HS-27A (cell line): ENCODE measurements around the gene ANKRD11.
A peak's percentile ranks its signal among the peaks of the same experiment; 100 is the strongest.

Source experiments
- DNase-seq: peaks from one replicate; pipeline ENCODE4 v3.0.0-alpha.2; 2012; ENCODE audit warnings: low read depth, missing footprints

ANKRD11 gene

DNA sequence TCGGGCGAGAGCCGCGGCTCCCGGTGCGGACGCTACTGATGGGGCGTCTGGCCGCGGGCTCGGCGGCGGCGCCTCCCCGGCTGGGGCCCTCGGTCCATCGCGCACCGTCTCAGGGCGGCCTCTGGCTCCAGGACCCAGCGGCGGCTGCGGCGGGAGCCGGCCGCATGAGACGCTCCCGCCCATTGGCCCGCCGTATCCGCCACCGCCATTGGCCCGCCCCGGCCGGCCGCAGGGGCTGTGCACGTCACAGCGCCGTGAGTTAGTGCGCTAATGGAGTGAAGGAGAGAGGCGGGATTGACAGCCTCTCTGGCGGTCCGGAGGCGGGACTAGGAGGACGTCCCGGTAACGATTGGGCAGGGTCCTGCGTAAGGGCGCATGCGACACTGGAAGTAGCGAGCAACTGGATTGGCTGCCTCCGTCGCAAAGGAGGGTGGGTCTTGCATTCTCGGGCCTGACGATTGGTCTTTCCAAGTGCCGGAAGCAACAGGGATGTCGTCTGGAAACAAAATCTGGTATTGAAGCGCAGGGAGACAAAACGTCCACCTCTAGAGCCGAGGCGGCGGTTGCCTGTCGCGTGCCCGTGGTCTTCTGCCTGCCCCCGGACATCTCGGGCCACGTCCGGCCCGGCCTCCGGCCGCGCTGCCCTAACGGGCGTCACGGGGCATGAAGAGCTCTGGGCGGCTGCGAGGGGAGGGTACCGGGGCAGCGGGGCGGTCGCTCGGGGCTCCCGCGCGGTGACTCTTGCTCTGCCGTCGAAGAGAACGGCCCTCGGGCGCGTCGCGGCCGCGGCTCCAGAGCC lies at the start of gene ANKRD11:
Gene ANKRD11 (minus strand): TSS at position 123 of the 799 bp plus-strand sequence. CDS start 173,542 bp downstream, outside the sequence.
- peak; percentile 98 for DNase-seq

- no peak for DNase-seq
Measured at GRCh38 chr16:89538286-89538685, 47.9 kb upstream of the ANKRD11 start.

GRCh38 chr16:89537549-89537925 lies 47.2 kb upstream of the ANKRD11 start:
- no peak for DNase-seq

GRCh38 chr16:89536886-89537548 lies 46.7 kb upstream of the ANKRD11 start:
- no peak for DNase-seq

GRCh38 chr16:89536371-89536770 lies 46.0 kb upstream of the ANKRD11 start:
- no peak for DNase-seq

DNA sequence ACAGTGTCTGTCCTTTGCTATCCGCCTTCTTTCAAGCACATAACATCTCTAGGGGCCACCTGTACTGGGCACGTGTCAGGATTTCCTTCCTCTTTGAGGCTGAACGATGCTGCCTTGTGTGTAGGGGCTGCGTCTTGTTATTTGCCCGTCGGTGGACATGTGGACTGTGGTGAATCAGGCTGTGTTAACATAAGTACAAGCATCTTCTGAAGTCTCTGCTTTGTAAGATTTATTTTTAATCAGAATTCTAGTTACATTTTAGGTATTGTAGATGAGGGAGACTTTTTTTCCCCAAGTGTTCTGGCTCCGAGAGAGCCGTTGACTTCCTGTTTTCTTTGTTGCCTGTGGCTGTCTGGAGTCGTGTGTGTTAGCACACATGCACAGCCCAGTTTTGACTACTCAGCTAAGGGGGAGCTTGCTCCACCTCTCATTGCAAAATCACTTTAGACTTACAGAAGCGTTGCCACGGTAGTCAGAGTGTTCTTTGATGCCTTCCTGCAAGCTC lies 43.9 kb upstream of the ANKRD11 start:
- no peak for DNase-seq

GRCh38 chr16:89531821-89532526 lies 41.6 kb upstream of the ANKRD11 start:
- no peak for DNase-seq

GRCh38 chr16:89530401-89531381 lies 40.3 kb upstream of the ANKRD11 start:
- DNase-seq, result no peak

DNA sequence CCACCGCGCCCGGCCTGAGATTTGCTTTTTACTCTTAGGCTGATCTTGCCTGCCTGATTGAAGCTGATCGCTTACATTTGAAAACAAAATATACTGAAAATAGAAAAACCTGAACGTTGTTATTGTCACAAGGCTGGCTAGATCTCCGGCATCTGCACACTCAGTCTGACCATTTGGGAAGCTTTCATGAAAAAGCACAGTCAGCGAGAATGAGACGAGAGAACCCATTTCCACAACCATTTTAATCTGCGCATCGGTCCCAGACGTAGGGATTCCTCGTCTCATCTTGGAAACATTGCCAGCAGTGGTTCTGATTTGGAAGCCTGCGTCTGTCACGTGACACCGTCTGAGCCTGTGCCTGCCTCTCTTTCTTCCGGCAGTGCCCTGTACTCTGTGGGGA lies 38.7 kb upstream of the ANKRD11 start:
- no peak for DNase-seq

DNA sequence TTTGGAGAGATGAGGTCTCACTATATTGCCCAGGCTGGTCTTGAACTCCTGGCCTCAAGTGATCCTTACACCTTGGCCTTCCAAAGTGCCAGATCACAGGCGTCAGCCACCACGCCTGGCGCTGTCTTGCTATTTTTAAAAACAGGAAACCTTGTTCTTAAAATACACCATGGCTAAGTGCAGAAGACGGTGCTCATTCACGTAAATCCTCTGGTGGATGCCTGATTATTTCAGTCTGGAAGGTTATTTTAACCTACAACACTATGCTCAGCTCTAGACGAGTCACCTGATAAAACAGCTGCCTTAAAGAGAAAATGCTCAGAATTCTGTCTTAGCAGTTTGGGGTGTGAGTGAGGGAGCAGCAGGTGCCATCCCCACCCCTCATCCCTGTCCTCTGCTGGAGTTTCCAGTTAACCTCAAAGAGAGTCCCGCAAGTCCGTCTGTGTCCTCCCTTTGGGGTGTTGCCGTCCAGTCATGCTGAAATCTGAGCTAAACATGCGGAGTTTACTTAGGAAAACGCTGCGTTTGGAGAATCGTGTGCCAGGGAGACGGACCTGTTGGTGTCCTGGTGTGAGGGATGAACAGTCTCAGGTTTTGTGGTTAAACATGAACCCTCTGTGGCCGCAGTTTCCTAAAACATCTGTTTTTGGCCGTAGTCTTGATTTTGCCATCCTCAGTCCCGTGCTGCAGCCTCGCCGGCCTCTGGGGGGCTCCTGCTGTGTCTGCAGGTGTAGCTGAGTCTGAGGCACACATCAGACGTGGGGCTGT lies 35.0 kb upstream of the ANKRD11 start:
- no peak for DNase-seq

DNA sequence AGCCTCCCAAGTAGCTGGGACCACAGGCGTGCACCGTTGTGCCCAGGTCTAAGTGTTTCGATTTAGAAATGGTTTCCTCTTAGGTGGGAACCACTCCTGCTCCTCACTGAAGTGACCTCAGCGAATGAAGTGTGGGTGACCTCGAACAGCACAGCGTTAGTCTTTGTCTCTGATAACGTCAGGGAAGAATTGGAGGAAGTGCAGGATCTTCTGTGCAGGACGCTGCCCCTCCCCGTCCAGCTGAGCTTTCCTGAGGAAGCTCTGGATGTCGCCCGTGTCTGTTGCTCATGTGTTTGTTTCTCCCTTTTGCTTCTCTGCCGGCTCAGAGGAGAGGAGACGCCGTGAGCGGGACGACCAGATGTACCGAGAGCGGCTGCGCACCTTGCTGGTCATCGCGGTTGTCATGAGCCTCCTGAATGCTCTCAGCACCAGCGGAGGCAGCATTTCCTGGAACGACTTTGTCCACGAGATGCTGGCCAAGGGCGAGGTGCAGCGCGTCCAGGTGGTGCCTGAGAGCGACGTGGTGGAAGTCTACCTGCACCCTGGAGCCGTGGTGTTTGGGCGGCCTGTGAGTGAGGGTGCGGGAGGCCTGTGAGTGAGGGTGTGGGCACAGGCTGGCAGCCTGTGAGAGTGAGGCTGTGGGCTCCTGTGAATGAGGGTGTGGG lies 33.5 kb upstream of the ANKRD11 start:
- no peak for DNase-seq

DNA sequence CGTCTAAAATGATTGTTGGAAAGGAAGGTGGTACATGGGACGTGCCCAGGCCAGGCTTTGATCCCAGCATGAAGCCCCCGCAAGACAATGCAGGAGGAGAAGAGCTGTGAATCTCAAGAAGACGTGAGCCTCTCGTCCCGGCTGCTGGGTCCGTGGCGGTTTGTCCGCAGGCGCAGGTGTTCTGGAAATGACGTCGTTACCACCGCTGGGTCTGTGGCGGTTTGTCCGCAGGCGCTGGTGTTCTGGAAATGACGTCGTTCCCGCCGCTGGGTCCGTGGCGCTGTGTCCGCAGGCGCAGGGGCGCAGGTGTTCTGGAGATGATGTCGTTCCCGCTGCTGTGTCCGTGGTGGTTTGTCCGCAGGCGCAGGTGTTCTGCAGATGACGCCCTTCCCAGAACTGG lies 31.9 kb upstream of the ANKRD11 start:
- DNase-seq, result no peak

DNA sequence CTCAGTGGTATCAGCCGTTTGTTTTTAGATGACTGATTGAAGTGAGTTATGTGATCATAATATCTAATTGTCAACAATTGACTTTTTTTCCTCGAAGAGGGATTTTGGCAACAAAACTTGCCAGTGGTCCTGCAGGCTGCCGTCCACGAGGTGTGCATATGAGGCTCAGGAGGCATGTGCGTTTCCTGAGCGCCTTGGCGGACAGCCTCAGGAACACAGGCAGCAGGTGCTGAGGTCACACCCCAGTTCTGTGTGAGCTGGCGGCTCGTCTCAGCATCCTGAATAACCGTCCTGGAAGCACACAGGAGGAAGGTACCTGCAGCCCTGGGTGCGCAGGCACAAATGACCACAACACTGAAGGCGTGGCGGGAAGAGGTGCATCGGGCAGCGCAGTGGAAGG lies 29.5 kb upstream of the ANKRD11 start:
- DNase-seq, result no peak

GRCh38 chr16:89517128-89517527 lies 26.8 kb upstream of the ANKRD11 start:
- DNase-seq, result no peak

DNA sequence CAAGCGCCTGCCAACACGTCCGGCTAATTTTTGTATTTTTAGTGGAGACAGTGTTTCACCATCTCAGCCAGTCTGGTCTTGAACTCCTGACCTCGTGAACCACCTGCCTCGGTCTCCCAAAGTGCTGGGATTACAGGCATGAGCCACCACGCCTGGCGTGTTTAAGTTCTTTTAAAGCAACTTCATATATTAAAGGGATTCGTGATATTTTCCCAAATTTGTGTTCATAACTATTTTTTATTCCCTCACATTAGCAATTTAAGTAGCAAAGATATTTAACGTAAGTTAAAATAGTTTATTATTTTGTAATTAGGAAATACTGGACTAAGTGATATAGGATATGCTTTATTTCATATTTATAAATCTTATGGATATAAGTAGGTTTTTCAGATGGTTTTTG lies 22.1 kb upstream of the ANKRD11 start:
- no peak for DNase-seq

GRCh38 chr16:89511374-89511773 lies 21.0 kb upstream of the ANKRD11 start:
- no peak for DNase-seq

- no peak for DNase-seq
Measured at GRCh38 chr16:89510526-89510925, 20.2 kb upstream of the ANKRD11 start.

DNA sequence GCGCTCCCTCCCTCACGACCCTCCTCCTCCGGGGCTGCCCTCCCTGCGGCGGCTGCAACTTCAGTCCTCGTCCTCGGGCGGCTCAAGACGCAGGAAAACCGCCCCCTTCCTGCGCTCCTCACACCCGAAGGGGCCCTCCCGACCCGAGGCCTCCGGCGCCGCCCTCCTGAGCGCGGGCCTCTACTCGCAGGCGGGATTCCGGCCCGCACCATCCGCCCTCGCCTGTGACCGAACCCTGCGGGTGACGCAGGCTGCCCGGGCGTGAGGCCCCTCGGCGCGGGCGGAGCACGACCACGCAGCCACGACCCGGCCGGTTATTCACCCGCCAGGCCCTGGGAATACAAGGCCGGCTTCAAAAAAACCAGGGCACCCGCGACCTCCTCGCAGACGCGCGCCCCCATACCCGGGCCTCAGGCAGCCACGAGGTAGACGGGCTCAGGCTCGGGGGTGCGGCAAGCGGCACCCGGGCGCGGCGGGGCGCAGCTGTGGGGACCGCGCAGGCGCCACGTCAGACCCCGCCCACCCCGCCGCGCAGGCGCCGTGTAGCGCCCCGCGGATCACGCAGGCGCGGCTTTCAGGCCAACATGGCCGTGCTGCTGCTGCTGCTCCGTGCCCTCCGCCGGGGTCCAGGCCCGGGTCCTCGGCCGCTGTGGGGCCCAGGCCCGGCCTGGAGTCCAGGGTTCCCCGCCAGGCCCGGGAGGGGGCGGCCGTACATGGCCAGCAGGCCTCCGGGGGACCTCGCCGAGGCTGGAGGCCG lies 17.7 kb upstream of the ANKRD11 start, which contains the start of gene SPG7:
Gene SPG7 (plus strand): TSS at position 570 of the 757 bp plus-strand sequence. CDS start 15 bp downstream, at position 585.
- DNase-seq, result peak; percentile 59

DNA sequence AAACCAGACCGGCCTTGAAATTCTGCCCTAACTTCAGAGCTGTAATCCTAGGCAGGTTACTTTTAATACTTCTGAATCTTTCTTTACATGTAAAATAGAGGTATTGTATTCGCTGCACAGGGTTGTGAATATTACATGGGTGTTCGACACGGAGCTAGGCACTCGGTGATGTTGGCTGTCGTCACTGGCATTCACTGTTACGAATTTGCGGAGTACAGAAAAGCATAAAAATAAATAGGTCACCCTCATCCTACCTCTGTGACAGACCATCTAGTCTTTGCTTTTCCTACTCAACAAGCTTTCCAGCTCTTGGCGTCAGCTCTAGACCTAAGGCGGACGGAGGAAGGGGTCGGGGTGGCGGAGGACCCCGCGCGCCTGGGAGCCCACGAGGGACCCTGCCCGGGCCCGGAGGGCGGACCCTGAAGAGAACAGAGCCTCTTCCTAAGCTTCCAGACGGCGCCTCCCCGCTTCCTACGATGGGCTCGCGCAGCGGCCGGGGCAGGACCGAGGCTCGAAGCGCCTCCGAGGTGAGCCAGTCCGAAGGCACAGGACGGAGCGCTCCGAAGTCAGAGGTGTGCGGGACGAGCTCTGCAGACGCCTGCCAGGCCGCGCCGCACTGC lies 17.0 kb upstream of the ANKRD11 start:
- no peak for DNase-seq
